Lower leg skin (tissue), 4 donors: Measurements from ENCODE around the gene NHP2. TPM values are rescaled to one million over a fixed set of nuclear protein-coding genes. Genes with fewer than 3 reads are reported as not detected.

Experiments
- DNase-seq, 2 donors: peaks; one replicate each; pipeline ENCODE4 v3.0.0-alpha.2; 2019; ENCODE audit warnings: low spot score in 2 of 2
- H3K4me3 ChIP-seq: fragments of 200-600 bp; sonication (generic); 2 replicates; pipeline ENCODE4 v1.5.1; 2017; ENCODE audit warnings: mild to moderate bottlenecking, low read depth; ENCODE audit not compliant: poor library complexity, severe bottlenecking
- CTCF ChIP-seq, 3 donors: fragments of 450-650 bp; IDR thresholded peaks; one replicate each; pipeline ENCODE4 v1.5.1; 2016; ENCODE audit warnings: antibody characterized with exemption in 3 of 3, mild to moderate bottlenecking in 3 of 3, moderate library complexity in 2 of 3
- POLR2A ChIP-seq, 2 donors: fragments of 450-650 bp; IDR thresholded peaks; one replicate each; pipeline ENCODE4 v1.6.1; 2016 to 2017; ENCODE audit warnings: antibody characterized with exemption in 2 of 2, mild to moderate bottlenecking in 1 of 2, moderate library complexity in 1 of 2
- WGBS, 2 donors: methylation state at CpG; one replicate each; pipeline ENCODE4 v1.1.5; 2018; 5-methylcytosine and 5-hydroxymethylcytosine counted together
- intact Hi-C: fragments of 100-400 bp; cut with DNase I; formaldehyde crosslinking; loops from one replicate; pipeline ENCODE4 v1.15.0; 2023; ENCODE audit warnings: low total_unique reads
- total RNA-seq, 4 donors: library from RNA; depleted of rRNA; stranded (reverse); fragments of >200 nt; gene quantifications; one replicate each; pipeline ENCODE4 v1.1.0, GENCODE V29; 2016

The NHP2 gene
- total RNA-seq, 4 donors from 2014 or later: 169 to 210 (median 199) TPM

GRCh38 chr5:178107756-178108310 is 45.9 kb downstream of the NHP2 start:
- intact Hi-C loops: no loop called here
- DNase-seq: no peak
- WGBS, 2 donors: 50 to 57% methylated on average over 5 of the region's 5 CpGs
- H3K4me3 ChIP-seq: no peak overlapping the region
- TF ChIP-seq CTCF (IDR thresholded peaks at IDR 0.05): no peak
- no peak for TF ChIP-seq POLR2A (IDR thresholded peaks at IDR 0.05)

GRCh38 chr5:178106556-178107239 is 47.0 kb downstream of the NHP2 start:
- no peak for TF ChIP-seq POLR2A (IDR thresholded peaks at IDR 0.05)
- no peak for TF ChIP-seq CTCF (IDR thresholded peaks at IDR 0.05)
- intact Hi-C loops: no loop called here
- no peak for DNase-seq
- WGBS, 2 donors: 57 to 71% methylated on average over 12 to 13 of the region's 13 CpGs
- no peak overlapping the region for H3K4me3 ChIP-seq

GRCh38 chr5:178106086-178106485 is 47.6 kb downstream of the NHP2 start:
- intact Hi-C loops: no loop called here
- no peak for DNase-seq
- TF ChIP-seq CTCF (IDR thresholded peaks at IDR 0.05) (no peak), POLR2A (IDR thresholded peaks at IDR 0.05) (no peak)
- WGBS, 2 donors: 58 to 67% methylated on average over 4 of the region's 4 CpGs
- no peak overlapping the region for H3K4me3 ChIP-seq

DNA sequence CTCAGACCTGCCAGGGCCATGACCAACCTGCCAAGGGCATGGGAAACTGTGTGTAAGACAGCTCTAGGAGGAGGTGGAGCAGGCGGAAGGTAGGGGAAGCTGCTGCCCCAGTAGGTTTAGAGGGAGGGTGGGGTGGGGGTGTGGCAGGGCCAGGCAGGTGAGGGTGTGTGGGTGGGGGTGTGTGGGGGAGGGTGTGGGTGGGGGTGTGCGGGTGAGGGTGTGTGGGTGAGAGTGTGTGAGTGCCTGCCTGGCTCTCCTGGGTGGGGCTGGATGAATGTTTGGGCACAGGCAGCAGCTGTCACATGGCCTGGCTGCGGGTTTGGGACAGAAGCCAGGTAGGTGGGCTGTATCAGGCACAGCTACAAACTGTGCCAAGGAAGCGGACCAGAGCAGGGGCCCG is 49.2 kb downstream of the NHP2 start:
- WGBS, 2 donors: 31 to 42% methylated on average over 4 to 5 of the region's 5 CpGs
- intact Hi-C loops: no loop called here
- no peak overlapping the region for H3K4me3 ChIP-seq
- DNase-seq: no peak
- TF ChIP-seq CTCF (IDR thresholded peaks at IDR 0.05) (no peak), POLR2A (IDR thresholded peaks at IDR 0.05) (no peak)

- no peak overlapping the region for H3K4me3 ChIP-seq
- no peak for DNase-seq
- intact Hi-C loops: no loop called here
- WGBS, 2 donors: 86 to 87% methylated on average over 12 of the region's 12 CpGs
- TF ChIP-seq CTCF (IDR thresholded peaks at IDR 0.05) (no peak), POLR2A (IDR thresholded peaks at IDR 0.05) (no peak)
Measured at GRCh38 chr5:178103612-178104011, 50.1 kb downstream of the NHP2 start.

Other genes with a start within 250 kb of the NHP2 start
- not detected for gene PROP1, start 157.6 kb downstream of the NHP2 start, total RNA-seq
- 10 to 100 TPM; 17.6 to 26.3 (median 19.1) TPM for gene N4BP3, start 40.4 kb downstream of the NHP2 start, total RNA-seq
- gene RMND5B, start 22.9 kb downstream of the NHP2 start, total RNA-seq: 10 to 100 TPM; 47.4 to 83.2 (median 56.2) TPM
- gene GMCL2, start 33.5 kb upstream of the NHP2 start, total RNA-seq: not detected
- 100 to 1,000 TPM in 2 of 4 donors, 10 to 100 TPM in 2; 76.4 to 124 (median 102) TPM for gene HNRNPAB, start 50.6 kb upstream of the NHP2 start, total RNA-seq
- 10 to 100 TPM; 29.3 to 45.7 (median 31.8) TPM for gene PHYKPL, start 78.9 kb upstream of the NHP2 start, total RNA-seq